ENCODE results near the gene SUMF2.

DNA sequence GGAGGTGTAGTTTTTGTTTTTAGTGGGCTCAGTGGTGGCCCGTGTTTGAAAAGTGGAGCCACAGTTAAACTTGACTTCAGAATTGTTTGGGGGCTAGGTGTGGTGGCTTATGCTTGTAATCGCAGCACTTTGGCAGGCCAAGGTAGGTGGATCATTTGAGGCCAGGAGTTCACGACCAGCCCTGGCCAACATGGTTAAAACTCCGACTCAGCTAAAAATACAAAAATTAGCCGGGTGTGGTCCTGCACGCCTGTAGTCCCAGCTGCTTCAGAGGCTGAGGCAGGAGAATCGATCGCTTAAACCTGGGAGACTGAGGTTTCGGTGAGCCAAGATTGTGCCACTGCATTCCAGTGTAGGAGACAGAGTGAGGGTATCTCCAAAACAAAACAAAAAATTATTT, 10.7 kb upstream of the SUMF2 start:
- TF ChIP-seq, protein P1, sequence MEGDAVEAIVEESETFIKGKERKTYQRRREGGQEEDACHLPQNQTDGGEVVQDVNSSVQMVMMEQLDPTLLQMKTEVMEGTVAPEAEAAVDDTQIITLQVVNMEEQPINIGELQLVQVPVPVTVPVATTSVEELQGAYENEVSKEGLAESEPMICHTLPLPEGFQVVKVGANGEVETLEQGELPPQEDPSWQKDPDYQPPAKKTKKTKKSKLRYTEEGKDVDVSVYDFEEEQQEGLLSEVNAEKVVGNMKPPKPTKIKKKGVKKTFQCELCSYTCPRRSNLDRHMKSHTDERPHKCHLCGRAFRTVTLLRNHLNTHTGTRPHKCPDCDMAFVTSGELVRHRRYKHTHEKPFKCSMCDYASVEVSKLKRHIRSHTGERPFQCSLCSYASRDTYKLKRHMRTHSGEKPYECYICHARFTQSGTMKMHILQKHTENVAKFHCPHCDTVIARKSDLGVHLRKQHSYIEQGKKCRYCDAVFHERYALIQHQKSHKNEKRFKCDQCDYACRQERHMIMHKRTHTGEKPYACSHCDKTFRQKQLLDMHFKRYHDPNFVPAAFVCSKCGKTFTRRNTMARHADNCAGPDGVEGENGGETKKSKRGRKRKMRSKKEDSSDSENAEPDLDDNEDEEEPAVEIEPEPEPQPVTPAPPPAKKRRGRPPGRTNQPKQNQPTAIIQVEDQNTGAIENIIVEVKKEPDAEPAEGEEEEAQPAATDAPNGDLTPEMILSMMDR (IDR thresholded peaks at IDR 0.05), result no peak
- TF ChIP-seq POLR2A (IDR thresholded peaks at IDR 0.05), result no peak
